GM12874 (cell line): Measurements from ENCODE around the gene METTL14.

Experiments
- TF ChIP-seq, protein P1 (sequence below): IDR thresholded peaks from 2 replicates; pipeline ENCODE4 v1.5.1; 2011; ENCODE audit warnings: low read depth, mild to moderate bottlenecking, control low read depth, low read length, moderate library complexity; ENCODE audit not compliant: insufficient read depth

METTL14 gene

DNA sequence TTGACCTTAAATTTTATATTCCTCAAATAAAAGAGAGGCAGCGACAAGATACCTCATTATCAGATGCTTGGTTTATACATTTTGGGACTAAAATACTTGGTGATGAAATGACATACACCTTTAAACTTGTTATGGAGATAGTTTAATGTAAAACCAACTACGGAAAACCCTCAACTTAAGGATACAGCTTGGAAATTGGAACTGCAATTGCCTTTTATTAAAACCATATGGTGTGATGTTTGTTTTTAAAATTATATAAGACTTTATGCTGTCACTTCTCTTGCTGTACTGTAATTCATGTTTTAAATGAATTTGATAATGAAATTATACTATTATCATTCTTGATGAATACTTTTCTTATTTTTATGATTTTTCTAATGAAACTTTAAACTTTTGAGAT is 25.9 kb downstream of the METTL14 start:
- TF ChIP-seq, protein P1, sequence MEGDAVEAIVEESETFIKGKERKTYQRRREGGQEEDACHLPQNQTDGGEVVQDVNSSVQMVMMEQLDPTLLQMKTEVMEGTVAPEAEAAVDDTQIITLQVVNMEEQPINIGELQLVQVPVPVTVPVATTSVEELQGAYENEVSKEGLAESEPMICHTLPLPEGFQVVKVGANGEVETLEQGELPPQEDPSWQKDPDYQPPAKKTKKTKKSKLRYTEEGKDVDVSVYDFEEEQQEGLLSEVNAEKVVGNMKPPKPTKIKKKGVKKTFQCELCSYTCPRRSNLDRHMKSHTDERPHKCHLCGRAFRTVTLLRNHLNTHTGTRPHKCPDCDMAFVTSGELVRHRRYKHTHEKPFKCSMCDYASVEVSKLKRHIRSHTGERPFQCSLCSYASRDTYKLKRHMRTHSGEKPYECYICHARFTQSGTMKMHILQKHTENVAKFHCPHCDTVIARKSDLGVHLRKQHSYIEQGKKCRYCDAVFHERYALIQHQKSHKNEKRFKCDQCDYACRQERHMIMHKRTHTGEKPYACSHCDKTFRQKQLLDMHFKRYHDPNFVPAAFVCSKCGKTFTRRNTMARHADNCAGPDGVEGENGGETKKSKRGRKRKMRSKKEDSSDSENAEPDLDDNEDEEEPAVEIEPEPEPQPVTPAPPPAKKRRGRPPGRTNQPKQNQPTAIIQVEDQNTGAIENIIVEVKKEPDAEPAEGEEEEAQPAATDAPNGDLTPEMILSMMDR, result no peak

DNA sequence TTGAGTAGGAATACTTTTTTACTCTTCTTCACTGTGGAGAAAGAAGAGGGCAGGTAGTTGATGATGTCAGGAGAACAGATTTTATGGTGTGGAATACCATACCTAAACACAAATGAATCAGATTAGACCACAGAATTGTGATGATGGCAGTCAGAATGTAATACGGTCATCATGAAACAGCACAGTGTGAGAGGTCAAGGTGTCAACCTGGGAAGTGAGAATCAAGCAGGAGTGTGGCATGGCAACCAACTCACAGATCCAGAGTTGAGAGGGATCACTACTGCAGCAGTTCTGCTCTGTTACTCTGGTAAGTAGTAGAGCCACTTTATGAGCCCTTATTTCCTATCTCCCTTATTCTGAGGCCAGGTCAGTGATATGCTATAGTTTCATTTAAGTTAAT is 27.7 kb downstream of the METTL14 start:
- TF ChIP-seq, protein P1, result no peak

DNA sequence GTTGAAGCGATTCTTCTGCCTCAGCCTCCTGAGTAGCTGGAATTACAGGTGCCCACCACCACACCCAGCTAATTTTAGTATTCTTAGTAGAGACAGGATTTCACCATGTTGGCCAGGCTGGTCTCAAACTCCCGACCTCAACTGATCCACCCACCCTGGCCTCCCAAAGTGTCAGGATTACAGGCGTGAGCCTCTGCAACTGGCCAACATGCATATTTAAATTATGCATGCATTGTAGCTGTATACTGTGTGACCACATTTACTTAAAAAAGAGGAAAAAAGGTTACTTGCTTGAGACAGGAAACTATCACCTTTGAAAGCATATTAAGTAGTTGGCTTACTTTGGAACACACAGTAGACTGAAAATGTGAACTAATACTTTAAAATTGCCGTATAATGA is 29.5 kb downstream of the METTL14 start:
- TF ChIP-seq, protein P1, result no peak

DNA sequence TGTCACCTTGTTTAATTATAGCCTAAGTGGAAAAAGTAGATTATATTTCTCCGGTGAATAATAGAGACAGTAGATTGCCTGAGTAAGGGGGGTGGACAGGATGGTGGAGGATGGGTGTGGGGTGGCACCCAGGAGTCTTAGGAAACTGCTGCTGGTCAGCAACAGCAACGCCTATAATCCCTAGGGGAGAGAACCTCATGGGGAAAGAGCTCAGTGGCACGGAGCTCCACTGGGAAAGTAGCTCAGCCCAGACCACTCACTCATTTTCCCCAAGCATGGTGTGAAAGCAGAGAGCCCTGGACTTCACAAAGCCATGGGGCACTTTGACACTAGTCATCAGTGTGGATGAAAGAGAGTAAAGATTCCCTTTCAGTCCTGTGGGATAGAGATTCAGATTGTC is 31.1 kb downstream of the METTL14 start:
- TF ChIP-seq, protein P1, result no peak

DNA sequence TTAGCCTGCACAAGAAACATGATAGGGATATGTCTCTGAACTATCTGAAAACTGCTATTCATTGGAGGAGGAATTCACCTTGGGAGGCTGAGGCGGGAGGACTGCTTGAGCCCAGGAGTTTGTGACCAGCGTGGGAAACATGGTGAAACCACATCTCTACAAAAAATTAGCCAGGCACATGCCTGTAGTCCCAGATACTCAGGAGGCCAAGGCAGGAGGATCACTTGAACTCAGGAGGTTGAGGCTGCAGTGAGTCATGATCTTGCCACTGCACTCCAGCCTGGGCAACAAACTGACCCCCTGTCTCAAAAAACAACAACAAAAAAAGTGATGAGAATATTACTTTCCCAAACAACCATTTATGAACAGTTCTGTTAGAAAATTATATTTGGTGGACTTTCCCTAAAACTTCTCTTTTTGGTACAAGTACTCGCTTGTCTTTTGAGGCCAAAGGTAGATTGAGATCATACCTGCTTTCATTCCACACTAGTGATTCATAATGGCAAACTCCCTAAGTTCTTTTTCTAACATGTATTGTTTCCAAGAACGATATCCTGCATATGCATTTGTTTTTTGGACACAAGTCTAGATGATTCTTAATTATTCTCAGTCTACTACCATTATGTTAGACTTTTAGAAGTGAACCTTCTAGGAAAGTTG is 33.4 kb downstream of the METTL14 start:
- TF ChIP-seq, protein P1, result no peak

DNA sequence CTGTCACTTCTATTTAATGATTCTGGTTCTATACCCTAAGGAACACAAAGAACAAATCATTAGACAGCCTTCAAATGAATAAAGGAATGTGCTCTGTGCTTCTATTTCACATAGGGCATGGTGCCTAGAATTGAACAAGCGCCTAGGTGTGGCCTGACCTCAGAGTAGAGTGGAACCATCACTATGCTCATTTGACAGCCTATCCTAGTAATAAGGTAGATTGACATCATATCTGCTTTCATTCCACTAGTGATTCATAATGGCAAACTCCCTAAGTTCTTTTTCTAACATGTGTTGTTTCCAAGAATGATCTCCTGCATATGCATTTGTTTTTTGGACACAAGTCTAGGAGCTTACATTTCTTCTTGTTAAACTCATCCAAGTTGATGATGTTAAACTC is 36.6 kb downstream of the METTL14 start:
- TF ChIP-seq, protein P1, result no peak

DNA sequence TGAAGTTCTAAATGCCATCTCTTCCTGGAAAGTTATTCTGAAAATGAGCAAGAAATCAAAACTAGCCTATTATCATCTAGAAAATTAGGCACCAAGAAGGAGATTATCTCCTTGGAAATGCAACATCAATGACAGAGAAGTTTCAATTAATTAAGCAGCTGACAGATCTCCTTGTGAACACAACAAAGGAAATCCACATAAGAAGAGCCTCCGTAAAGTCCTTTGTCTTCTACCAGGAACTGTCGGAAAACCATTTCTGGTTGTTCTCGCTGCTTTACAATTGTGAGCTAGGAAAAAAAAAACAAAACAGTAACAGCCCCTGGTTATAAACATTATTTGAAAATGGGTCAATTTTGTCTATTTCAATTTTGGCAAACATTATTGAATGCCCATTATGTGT is 38.2 kb downstream of the METTL14 start:
- TF ChIP-seq, protein P1, result no peak
